ENCODE measurements around the gene STRN.
"Not testable (repeated sequence)": the region's sequence is repeated elsewhere in the genome, so short reads cannot be mapped to it uniquely, and the experiment has no call there.

Gene STRN, protein sequence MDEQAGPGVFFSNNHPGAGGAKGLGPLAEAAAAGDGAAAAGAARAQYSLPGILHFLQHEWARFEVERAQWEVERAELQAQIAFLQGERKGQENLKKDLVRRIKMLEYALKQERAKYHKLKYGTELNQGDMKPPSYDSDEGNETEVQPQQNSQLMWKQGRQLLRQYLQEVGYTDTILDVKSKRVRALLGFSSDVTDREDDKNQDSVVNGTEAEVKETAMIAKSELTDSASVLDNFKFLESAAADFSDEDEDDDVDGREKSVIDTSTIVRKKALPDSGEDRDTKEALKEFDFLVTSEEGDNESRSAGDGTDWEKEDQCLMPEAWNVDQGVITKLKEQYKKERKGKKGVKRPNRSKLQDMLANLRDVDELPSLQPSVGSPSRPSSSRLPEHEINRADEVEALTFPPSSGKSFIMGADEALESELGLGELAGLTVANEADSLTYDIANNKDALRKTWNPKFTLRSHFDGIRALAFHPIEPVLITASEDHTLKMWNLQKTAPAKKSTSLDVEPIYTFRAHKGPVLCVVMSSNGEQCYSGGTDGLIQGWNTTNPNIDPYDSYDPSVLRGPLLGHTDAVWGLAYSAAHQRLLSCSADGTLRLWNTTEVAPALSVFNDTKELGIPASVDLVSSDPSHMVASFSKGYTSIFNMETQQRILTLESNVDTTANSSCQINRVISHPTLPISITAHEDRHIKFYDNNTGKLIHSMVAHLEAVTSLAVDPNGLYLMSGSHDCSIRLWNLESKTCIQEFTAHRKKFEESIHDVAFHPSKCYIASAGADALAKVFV

DNA sequence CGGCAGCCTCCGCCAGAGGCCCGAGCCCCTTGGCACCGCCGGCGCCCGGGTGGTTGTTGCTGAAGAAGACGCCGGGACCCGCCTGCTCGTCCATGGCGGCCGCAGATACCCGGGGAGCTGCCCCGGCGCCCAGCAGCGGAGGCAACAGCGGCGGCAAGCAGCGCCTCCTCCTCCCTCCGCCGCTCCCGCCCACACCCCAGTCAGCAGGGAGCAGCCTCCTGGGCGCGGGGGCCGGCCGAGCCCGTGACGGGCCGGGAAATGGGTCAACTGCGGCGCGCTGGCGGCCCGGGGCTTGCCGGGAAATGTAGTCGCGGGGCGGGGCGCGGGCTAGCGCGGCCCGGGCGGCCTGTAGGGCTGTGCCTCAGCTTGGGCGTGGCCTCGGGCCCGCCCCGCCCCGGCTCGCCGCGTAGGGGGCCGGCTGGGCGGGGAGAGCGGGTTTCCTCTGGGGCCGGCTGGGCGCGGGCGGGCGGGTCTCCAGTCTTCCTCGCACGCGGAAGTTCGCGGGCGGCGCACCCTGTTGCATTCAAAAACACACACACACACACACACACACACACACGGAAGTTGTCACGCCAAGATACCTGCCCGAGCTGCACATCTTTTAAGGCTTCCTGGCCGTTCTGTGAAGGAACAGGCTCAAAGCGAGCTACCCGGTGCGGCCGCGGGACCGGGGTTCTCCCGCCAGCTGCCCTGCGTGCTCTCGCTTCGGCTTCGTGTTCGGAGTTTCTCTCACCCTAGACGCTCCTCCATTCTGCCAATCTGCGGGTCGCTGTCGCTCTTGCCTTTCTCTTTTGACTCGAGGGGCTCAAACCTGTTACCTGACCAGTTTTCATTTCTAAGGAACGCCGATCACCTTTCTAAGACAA lies at the start of gene STRN:
Gene STRN, minus strand, starts transcription at position 167 of the 866 bp plus-strand sequence. Its CDS starts 73 bp downstream, at position 94.
- in situ Hi-C loops (cut with HindIII; ENCODE audit: low sequenced_read_pairs) = no loop called here

DNA sequence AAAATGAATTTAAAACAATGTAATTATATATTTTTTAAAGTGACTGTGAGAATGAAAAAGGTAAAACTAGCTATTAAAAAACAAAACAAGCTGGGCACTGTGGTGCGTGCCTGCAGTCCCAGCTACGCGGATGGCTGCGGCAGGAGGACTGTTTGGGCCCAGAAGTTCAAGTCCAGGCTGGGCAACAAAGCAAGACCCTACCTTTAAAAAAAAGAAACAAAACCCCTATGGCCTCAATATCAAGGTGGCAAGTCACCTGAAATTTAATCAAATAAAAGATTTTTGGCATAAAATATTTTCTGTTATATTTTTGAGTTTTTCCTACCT lies 46.9 kb upstream of the STRN start:
- in situ Hi-C loops (cut with HindIII; ENCODE audit: low sequenced_read_pairs) = no loop called here

DNA sequence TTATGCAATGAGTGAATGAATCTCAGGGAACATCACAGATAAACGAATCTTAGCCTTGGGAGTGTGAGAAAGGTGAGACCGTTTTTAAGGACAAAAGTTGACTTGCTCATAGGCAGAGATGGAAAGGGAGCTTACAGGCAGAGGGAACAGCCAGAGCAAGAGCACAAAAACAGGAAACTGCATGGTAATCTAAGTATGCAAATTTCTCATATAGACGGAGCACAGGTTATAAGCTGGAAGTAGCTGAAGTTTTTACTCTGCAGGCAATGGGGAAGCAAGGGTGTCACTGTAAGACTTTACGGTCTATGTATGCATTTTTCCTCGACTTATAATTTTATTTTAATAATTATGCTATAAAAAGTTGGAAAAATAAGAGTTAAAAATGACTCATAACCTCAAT lies 44.8 kb upstream of the STRN start:
- in situ Hi-C loops (cut with HindIII; ENCODE audit: low sequenced_read_pairs) = no loop called here

DNA sequence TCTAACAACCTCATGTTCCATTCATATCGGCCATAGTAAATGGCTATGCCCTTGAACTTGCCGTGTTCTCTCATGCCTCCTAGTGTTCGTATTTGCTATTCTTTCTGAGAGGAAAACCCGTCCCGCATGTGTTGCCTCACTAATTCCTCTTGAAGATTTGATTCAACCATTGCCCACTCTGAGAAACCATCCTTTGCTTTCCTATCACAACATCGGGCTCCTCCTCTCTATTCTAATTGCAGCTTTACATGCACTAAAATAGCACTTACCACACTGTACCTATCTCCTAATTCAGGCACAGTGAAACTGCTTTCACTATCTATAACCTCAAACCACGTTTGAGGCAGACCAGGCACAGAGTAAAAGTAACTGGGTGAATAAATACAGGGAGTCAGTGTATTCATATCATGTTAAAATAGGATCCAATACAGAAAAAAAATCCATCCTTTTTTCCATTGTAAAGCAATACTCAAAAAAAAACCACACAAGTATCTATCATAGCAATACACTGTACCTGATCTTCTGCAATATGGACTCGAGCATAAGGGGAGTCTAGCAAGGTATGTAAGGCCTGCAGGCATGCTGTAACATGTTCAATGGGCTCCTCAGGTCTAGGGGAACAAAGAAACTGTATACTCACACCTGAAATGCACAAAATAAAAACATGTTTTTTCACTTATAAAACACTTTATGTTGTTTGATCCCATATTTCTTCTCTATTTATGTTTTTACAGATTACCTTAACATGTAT lies 39.0 kb upstream of the STRN start:
- in situ Hi-C loops (cut with HindIII; ENCODE audit: low sequenced_read_pairs) = no loop called here

DNA sequence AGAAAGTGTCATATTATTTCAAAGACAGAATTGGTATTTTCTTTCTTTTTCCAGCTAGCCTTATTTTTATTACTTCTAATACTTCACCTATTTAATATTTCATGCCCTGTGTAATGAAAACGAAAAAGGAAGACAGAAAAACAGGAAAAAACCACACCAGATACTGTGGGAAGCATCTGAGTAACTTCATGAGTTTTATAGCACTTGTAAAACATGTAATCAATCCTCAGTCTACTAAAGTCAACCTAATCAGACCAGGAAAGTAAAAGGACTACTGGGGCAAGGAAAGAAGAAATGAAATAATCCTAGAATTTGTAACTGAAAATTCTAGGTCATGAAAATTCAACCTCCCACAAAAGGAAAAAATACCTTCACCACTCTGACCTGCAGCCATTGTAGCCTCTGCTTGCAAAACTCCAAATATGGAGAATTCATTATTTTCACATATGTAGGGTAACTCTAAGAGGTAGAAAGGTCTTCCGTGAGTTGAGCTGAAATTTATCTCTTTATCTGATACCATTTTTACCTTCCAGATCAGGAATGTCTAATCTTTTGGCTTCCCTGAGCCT lies 34.7 kb upstream of the STRN start:
- in situ Hi-C loops (cut with HindIII; ENCODE audit: low sequenced_read_pairs) = loop anchor here (5.0 kb wide), 1 partner anchor 36 kb away; no protein-coding TSS in a partner anchor

DNA sequence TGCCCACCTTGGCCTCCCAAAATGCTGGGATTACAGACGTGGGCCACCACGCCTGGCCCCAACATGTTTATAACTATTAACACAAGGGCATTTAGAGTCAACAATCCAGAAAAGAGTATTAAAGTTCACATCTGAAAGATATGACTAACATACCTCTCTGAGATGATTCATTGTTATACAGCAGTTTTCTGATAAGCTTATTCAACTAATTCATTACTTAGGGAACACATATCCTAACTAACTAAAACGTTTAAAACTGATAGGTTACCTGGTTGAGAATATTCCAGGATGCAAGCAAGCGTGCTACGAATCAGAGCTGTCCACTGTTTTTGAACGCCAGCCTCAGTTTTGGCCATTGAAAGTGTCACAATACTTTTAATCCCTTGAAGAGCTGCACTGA lies 34.0 kb upstream of the STRN start:
- in situ Hi-C loops (cut with HindIII; ENCODE audit: low sequenced_read_pairs) = loop anchor here (5.0 kb wide), 1 partner anchor 37 kb away; no protein-coding TSS in a partner anchor

DNA sequence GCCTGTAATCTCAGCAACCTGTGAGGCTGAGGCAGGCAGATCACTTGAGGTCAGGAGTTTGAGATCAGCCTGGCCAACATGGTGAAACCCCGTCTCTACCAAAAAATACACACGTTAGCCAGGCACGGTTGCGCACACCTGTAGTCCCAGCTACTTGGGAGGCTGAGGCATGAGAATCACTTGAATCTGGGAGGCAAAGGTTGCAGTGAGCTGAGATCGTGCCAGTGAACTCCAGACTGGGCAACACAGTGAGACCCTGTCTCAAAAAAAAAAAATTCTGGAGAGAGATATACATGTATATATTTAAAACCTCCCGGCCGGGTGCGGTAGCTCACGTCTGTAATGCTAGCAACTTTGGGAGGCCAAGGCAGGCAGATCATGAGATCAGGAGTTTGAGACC lies 33.1 kb upstream of the STRN start:
- in situ Hi-C loops (cut with HindIII; ENCODE audit: low sequenced_read_pairs) = not testable (repeated sequence)

DNA sequence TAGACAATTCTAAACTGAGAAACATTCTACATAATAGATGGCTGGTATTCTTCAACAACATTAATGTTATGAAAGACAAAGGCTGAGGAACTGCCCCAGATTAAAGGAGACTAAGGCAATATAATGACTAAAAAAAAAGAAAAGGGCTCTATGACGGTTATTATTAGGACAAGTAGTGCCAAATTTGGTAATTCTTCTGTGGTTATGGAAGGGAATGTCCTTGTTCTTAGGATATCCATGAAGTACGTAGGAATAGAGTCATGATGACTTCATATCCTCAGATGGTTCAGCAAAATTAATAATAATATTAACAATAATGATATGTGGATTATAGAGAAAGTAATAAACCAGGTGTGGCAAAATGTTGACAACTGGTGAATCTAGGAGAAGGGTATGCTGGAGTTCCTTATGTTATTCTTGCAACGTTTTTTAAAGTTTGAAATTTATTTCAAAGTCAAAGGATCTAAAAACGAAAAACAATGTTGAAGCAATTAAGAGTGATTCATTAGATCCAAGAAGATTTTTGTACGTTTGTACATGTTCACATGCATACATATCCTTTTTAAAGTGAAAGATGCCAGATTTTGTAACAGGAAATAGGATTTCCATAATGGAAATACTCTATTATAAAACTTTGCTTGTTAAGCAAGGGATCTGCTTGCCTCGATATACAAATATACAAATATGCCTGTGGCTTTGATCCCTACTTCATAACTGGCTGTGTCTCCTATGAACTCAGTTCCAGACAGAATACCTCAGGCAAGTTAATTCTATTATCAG lies 27.7 kb upstream of the STRN start:
- in situ Hi-C loops (cut with HindIII; ENCODE audit: low sequenced_read_pairs) = no loop called here

DNA sequence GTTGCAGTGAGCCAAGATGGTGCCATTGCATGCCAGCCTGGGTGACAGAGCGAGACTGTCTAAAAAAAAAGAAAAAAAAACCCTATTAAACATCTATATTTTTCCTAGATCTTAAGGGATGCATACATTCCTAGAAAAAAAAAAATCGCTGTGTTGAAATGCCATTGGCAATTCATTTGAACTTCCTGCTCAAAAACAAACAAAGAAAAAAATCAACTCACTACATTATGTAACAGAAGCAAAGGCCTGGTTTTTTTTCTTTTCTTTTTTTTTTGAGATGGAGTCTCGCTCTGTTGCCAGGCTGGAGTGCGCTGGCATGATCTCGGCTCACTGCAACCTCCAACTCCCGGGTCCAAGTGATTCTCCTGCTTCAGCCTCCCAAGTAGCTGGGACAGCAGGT lies 21.7 kb upstream of the STRN start:
- in situ Hi-C loops (cut with HindIII; ENCODE audit: low sequenced_read_pairs) = no loop called here

DNA sequence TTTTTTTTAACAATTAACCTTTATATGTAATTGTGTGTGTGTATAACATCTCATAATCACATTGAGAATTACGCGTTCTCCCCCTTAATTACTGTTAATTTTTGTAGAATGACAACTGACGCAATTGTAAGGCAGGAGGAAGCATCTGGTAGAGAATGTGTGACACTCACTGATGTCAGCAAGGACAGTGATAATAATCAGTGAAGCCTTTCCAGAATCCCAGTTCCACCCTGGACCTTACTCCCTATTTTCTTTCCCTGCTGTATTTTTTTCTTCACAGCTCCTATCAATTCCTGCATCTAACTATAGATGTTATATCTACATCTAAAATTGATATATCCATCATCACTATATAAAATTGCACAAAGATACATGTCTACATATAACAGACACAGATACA lies 16.1 kb upstream of the STRN start:
- in situ Hi-C loops (cut with HindIII; ENCODE audit: low sequenced_read_pairs) = no loop called here

DNA sequence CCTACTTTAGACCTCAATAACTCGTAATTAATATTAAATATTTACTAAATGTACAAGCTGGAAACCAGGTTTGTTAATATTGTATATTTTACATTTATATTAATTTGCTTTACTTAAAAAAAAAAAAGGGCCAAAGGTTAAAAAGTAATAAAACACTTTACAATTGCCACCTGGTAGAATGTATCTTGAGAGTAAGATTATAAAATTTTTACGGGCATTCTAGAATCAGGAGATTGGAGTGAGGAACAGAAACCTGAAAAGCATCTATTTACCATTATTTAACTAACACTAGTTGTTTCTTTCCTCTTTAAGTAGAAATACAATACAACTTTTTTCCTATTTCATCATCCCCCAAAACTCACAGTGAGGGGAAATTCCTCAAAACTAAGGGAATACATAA lies 15.6 kb upstream of the STRN start:
- in situ Hi-C loops (cut with HindIII; ENCODE audit: low sequenced_read_pairs) = no loop called here

DNA sequence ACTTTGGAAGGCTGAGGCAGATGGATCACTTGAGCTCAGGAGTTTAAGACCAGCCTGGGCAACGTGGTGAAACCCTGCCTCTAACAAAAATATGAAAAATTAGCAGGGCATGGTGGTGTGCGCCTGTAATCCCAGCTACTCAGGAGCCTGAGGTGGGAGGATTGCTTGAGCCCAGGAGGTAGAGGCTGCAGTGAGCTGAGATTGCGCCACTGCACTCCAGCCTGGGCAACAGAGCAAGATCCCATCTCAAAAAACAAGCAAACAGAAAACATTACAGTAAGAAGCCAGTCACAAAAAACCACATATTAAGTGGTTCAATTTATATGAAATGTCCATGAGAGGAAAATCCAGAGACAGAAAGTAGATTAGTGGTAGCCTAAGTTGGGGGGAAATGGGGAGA lies 12.7 kb upstream of the STRN start:
- in situ Hi-C loops (cut with HindIII; ENCODE audit: low sequenced_read_pairs) = not testable (repeated sequence)

DNA sequence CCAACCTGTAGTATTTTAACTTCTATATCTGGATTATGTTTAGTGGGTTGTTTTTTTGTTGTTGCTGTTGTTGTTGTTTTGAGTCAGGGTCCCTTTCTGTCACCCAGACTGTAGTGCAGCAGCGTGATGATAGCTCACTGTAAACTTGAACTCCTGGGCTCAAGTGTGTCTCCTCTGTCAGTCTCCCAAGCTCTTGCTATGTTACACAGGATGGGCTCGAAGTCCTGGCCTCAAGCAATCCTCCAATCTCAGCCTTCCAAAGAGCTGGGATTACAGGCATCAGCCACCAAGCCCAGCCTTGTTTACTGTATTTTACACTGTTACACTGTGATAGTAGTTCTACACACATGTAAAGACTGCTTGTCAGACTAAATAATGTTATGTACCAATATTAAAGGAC lies 9.7 kb upstream of the STRN start:
- in situ Hi-C loops (cut with HindIII; ENCODE audit: low sequenced_read_pairs) = no loop called here

DNA sequence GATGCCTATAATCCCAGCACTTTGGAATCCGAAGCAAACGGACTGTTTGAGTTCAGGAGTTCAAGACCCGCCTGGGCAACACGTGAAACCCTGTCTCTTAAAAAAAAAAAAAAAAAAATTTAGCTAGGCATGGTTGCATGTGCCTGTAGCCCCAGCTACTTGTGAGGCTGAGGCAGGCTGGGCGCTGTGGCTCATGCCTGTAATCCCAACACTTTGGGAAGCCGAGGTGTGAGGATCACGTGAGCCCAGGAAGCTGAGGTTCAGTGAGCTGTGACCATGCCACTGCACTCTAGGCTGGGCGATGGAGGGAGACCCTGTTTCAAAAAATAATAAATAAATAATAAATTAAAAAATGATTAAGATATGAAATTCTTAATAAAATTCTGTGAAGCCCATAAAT lies 9.0 kb upstream of the STRN start:
- in situ Hi-C loops (cut with HindIII; ENCODE audit: low sequenced_read_pairs) = no loop called here

DNA sequence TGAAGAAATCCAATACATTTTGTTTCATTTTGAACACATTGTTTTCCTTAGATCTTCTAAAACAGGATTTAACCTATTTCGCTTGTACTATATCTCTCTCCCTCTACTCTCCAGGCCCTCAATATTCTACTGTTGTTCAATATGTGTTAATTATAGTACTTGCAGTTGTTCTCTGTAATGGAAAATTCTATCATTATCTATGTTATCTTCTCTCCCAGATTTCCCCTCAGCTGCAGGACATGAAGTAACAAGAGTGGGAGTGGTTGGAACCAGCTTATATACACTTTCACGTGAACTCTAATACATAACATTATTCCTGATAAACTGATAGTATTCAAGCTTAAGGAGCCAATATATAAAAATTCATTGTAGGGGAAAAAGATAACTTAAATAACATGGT lies 7.0 kb upstream of the STRN start:
- in situ Hi-C loops (cut with HindIII; ENCODE audit: low sequenced_read_pairs) = no loop called here

DNA sequence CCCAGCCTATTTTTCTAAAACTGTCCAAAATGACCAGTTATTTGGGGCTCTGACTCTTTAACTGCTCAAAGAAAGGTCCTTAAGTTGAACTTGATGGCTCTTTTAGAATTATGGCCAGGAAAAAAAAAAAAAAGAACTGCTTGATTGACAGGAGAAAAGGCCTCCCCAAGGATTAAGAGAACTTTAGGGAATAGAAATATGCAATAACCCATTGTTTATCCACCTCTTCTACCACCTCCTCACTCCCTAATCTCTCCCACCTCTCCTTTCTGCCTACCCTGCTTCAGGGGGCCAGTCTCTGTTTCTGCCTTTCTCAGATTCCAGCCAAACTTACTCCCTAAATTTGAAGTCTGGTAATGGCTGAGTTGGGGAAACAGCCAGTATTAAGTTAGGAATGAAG lies 5.7 kb upstream of the STRN start:
- in situ Hi-C loops (cut with HindIII; ENCODE audit: low sequenced_read_pairs) = no loop called here

DNA sequence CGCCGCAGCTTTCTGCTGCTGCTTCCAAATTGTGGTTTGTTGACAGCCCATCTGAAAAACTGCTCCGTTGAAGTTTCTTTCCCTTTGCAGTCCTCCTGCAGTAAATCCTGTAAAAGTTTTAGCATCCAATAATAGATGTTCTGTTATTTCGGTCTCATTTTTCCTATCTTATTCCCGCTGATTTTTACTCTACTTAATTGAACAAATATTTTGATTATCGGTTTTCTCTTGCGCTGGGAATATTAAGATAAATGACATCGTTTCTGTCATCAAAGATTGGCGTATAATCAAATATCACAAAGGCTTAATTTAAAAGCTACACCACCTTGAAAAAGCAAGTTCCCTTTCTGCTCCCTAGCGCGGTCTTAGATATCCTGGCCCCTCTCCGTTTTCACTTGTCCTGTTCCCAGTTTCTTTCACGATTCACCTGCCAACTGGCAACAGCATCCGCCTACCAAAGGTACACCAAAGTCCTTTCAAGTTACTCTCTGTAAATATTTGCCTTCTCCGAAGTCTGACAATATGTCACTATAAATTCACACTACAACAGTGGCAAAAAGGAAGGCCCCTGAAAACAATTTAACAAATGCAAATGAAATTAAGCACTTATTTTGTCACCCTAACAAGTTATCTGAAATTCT lies 1.0 kb upstream of the STRN start:
- in situ Hi-C loops (cut with HindIII; ENCODE audit: low sequenced_read_pairs) = no loop called here

DNA sequence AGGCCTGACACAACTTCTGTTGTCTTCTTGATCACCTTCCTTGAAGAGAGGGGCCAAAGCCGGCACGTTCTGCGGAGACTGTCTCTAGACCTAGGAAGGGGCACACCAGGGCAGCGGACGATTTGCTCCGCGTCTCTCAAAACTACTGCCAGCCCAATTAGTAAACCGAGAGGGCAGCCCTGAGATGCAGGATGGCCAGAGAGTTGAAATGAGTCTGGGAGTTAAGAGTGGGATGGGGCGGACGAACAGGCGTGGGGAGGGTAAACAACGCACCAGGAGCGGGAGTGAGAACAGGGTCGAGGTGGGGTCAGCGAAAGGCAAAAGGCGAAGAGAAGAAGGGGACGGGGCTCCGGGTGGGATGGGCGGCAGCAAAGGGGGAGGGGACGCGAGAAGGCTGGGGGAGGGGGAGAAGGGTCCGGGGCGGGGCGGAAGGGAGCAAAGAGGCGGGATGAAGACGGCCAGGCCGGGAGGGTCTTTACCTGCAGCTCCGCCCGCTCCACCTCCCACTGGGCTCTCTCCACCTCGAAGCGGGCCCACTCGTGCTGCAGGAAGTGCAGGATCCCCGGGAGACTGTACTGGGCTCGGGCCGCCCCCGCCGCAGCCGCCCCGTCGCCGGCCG lies 476 bp downstream of the STRN start:
- in situ Hi-C loops (cut with HindIII; ENCODE audit: low sequenced_read_pairs) = no loop called here

DNA sequence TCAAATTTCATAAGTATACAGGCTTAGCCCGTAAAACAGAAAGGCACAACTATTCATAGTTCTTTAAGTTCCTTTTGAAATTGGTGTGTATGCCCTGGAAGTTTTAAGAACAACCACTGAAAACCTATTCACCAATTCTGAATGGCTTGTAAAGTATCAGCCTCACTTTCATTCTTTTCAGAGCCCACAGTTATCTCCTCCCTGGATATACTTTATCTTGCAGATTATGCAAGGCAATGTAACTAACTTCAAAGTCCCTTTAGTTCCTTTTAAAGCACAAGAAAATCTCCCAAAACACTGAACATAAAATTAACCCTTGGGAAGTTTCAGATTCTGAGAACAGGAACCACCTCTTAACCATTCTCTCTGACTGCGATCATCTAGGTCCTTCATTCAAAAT lies 1.1 kb downstream of the STRN start:
- in situ Hi-C loops (cut with HindIII; ENCODE audit: low sequenced_read_pairs) = no loop called here
